Skin epidermis (tissue), 12 donors: Measurements from ENCODE around the gene PIP5K1B.

Experiments used
- H3K27ac ChIP-seq, 21 experiments: fragments of 200-600 bp; sonication (generic) in 11 of 21; one replicate each; pipeline ENCODE4 v1.5.0; 2020; ENCODE audit warnings: mild to moderate bottlenecking in 3 of 21, inconsistent platforms in 2 of 21, moderate library complexity in 2 of 21
- H3K4me3 ChIP-seq, 7 experiments: fragments of 200-600 bp; sonication (generic) in 2 of 7; one replicate each; pipeline ENCODE4 v1.5.0; 2020; ENCODE audit warnings: inconsistent platforms in 2 of 7, mild to moderate bottlenecking in 2 of 7, moderate library complexity in 1 of 7

PIP5K1B gene

GRCh38 chr9:68838245-68838644 lies 133.2 kb downstream of the PIP5K1B start:
- Histone ChIP-seq H3K27ac (no peak overlapping the region), H3K4me3 (no peak overlapping the region)

GRCh38 chr9:68841276-68842052 lies 136.4 kb downstream of the PIP5K1B start:
- Histone ChIP-seq H3K4me3 (no peak overlapping the region), H3K27ac (no peak overlapping the region)

DNA sequence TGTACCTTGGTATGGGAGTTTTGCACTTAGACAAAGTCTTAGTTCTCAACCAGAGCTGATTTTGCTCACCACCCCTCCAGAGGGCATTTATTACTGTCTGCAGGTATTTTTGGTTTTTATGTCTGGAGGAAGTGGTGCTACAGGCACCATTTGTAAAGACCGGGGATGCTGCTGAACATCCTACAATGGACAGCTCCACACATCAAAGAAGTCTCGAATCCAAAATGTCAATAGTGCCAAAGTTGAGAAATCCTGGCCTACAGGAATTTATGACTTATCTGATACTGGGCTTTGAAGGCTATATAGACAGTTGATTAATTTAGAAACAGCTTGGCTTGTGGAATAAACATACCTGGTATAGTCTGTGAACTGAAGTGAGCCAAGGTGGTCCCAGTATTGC lies 137.5 kb downstream of the PIP5K1B start:
- no peak overlapping the region for H3K27ac ChIP-seq
- H3K4me3 ChIP-seq: no peak overlapping the region

DNA sequence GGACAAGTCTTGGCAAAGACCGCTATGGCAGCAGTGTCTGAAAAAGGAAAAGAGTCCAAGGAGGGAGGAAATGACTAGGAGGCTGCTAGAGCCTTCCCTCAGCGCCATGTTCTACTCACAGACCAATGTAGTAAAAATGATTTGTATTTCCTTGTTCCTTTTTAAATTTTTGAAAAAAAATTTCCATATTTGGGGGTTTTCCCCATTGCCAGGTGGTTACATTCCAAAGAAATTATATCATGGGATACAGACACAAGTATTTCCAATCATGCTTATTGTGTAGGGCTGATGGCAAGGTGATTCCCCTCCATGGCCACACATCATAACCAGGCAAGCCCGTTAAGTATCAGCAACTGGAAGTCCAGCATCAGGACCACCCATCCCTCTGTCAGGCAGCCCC lies 138.2 kb downstream of the PIP5K1B start:
- H3K4me3 ChIP-seq: no peak overlapping the region
- H3K27ac ChIP-seq: no peak overlapping the region

GRCh38 chr9:68844157-68844556 lies 139.1 kb downstream of the PIP5K1B start:
- Histone ChIP-seq H3K27ac (peak overlapping the region in 2 of 21 experiments; percentile 6 to 21), H3K4me3 (no peak overlapping the region)

- peak overlapping the region in 3 of 21 experiments; percentile 6 to 21 (median 18) for H3K27ac ChIP-seq
- no peak overlapping the region for H3K4me3 ChIP-seq
Observed at GRCh38 chr9:68844631-68845612, 139.9 kb downstream of the PIP5K1B start.

- Histone ChIP-seq H3K27ac (no peak overlapping the region), H3K4me3 (no peak overlapping the region)
Observed at GRCh38 chr9:68847765-68848164, 142.7 kb downstream of the PIP5K1B start.

DNA sequence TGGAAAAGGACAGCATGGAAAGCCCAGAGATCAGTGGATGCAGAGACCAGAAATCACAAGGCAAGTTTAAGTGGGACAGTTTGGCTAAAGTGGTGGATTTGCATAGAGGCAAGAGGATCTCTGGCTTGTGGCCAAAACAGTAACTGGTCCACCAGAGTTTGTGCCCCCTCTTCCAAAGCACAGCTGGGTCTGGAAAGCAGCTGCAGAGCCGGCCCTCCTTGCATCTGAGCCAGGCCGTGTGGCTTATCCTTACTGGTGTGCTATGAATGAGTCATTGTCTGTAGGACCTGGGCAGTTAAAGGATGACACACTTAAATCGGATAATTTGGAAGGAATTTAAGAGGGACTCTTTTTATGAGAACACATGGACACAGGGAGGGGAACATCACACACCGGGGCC lies 146.6 kb downstream of the PIP5K1B start:
- no peak overlapping the region for H3K27ac ChIP-seq
- no peak overlapping the region for H3K4me3 ChIP-seq

DNA sequence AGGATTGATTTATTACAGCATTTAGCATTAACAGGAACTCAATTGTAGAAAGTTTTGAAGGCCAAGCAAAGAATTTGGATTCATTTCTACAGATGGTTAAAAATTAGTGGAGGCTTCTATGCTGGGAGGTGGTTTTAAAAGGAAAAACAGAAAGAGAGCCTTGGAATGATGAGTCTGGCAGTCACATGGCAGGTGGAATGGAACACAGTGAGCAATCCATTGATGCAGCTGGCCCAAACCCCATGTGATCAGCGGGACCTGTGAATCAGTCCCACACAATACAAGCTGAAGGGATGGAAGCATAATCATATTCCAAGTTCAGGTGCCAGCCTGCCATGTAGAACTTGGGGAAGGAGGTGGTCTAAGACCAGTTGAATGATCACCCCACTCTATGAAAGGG lies 147.9 kb downstream of the PIP5K1B start:
- Histone ChIP-seq H3K27ac (no peak overlapping the region), H3K4me3 (no peak overlapping the region)

- Histone ChIP-seq H3K27ac (no peak overlapping the region), H3K4me3 (no peak overlapping the region)
Observed at GRCh38 chr9:68859347-68859746, 154.3 kb downstream of the PIP5K1B start.

DNA sequence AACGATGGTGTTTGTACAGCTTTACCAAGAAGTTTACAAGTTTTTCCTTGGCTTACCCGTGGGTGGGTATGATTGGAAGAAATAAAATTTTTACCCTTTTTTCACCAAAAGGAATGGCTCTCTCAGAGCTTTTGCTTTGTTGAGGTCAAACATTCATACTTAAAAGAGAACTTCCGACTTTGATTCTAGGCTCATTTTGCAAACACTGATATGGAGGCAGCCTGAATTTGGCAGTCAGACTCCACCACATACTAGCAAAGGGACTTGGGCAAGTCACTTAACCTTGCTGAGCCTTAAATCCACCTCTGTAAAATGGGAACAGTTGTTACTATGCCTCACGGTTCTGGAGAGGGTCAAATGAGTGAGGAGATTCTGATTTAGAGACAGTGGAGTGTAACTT lies 155.4 kb downstream of the PIP5K1B start:
- no peak overlapping the region for H3K4me3 ChIP-seq
- H3K27ac ChIP-seq: no peak overlapping the region

DNA sequence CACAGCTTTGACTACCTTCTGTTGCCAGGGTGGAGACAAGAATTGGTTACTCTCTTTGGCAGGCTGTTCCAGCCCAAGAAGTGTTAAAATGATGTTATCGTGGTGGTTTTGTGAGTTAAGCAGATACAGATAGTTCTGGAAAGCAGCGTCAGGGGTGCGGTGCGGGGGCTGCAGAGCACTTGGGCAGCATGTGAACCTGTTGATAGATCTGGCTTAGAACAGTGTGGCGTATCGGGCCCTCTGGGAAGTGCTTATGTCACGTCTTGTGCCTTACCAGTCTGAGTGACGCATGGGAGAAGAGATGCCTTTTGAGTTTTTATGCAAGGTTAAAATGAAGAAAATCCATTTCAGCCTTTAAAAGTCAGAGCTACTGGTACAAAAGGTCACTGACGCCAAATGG lies 156.4 kb downstream of the PIP5K1B start:
- no peak overlapping the region for H3K27ac ChIP-seq
- no peak overlapping the region for H3K4me3 ChIP-seq

DNA sequence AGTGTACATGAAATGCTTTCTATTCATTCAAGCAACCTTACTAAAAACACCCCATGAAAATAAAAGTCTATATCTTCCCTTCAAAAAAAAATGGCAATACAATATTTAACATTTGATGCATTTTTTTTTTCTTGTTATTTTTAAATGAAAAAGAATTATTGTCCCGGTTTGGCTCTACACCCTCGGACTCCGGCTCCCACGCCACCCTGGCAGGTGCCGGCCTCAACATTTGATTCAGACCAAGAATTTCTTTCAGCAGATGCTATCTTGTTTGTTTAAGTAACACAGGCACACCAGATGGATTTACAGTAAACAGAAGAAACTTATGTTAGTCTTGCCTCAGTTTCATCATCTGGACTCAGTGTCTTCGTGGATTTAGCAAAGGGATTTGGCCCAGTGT lies 162.0 kb downstream of the PIP5K1B start:
- Histone ChIP-seq H3K4me3 (no peak overlapping the region), H3K27ac (no peak overlapping the region)

GRCh38 chr9:68869022-68869421 lies 164.0 kb downstream of the PIP5K1B start:
- Histone ChIP-seq H3K4me3 (no peak overlapping the region), H3K27ac (no peak overlapping the region)

DNA sequence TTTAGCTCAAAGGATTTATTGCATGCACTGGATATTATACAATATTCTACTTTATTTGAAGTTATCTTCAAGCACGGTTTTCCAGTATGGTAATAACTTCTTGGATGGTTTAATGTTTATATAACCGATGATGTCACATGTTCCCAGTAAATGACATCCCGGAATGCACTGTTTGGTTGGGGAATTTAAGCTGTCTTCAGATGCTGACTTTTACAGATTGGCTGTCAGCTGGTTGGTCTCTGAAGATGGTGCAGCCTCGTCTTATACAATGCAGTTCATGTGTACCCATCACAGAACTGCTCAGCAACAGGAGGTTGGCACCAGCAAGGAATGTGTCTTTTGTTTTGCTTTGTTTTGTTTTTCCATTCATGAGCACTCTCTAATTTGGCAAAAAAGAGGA lies 165.0 kb downstream of the PIP5K1B start:
- no peak overlapping the region for H3K4me3 ChIP-seq
- H3K27ac ChIP-seq: no peak overlapping the region

DNA sequence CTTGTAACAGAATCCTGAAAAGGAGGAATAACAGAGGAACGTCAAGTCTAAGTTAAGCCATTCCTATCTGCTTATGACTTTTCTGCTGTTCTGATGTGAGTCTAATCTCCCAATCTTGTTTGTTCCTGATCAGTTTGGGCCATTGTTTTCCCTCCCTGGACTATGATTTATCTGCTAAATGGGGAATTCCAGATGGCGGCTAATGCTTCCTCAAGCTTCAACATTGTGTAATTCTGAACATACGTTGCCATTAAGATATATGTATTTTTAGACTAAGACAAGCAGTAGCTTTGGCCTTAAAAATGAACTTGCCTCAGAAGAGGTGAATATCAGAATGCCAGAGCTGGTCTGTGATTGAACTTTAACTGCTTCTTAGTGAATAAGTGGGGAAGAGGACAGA lies 166.2 kb downstream of the PIP5K1B start:
- H3K4me3 ChIP-seq: no peak overlapping the region
- no peak overlapping the region for H3K27ac ChIP-seq

DNA sequence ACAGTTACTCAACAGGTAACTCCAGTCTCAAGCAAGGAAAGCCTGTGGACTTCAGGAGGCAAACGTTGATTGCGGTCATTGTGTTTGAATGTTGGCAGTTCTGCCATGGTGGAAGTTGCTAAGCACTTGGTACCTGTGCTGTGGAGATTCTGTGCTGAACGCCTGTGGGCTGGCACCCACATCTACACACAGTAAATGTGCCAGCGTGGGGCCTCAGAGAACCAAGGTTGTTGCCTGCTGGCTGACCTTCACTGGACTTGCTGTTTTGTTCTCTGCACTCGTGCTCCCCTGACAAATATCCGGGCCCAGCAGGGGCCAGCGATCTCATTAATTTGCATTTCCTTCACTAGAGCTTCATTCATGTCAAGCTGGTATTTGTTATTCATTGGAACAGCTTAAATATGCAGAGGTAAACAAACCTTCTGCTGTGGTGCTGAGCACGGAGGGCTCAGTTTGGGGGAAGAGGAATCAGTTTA lies 167.0 kb downstream of the PIP5K1B start:
- H3K4me3 ChIP-seq: no peak overlapping the region
- H3K27ac ChIP-seq: no peak overlapping the region

DNA sequence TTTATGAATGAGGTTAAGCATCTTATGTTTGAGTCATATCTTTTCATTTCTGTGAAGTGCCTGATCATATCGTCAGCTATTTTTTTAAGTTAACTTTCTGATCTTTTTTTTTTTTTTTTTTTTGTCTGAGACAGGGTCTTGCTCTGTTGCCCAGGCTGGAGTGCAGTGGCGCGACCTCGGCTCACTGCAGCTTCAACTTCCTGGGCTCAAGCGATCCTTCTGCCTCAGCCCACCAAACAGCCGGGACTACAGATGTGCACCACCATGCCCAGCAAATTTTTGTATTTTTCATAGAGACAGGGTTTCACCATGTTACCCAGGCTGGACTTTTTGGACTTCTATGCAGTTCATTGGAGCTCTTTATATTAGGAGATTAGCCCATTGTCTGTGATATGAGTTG lies 168.1 kb downstream of the PIP5K1B start:
- Histone ChIP-seq H3K4me3 (no peak overlapping the region), H3K27ac (no peak overlapping the region)

DNA sequence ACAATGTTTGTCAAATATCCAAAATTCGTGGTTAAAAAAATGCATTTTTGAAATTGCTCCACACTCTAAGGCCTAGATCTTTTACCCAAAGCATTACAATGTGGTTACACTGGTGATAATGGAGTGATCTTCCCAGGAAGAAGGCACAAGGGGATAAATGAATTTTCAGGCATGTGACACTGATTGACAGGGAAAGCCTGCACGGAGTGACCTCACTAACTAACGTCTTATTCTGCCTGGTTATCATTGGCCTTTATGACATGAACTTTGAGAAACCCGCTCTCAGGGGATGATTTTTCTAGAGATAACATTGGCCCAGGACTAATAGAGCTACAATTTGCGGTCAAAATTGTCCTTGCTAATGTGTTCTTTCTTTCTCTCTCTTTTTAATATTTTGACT lies 171.2 kb downstream of the PIP5K1B start:
- H3K27ac ChIP-seq: no peak overlapping the region
- H3K4me3 ChIP-seq: no peak overlapping the region

GRCh38 chr9:68876681-68877080 lies 171.6 kb downstream of the PIP5K1B start:
- no peak overlapping the region for H3K27ac ChIP-seq
- no peak overlapping the region for H3K4me3 ChIP-seq

GRCh38 chr9:68877219-68877618 lies 172.2 kb downstream of the PIP5K1B start:
- no peak overlapping the region for H3K27ac ChIP-seq

More at GRCh38 chr9:68877219-68877618, 172.2 kb downstream of the PIP5K1B start:
- H3K4me3 ChIP-seq: no peak overlapping the region
